Pons (tissue), 1 donor: ENCODE results near the gene PCSK5.

ENCODE experiments used
- DNase-seq: peaks from one replicate; pipeline ENCODE4 v3.0.0-alpha.2; 2016; ENCODE audit warnings: low spot score

Gene PCSK5

GRCh38 chr9:76082057-76082456 lies 191.6 kb downstream of the PCSK5 start:
- peak; percentile 11 for DNase-seq

- DNase-seq = no peak
Measured at GRCh38 chr9:76085596-76085995, 195.1 kb downstream of the PCSK5 start.

GRCh38 chr9:76086539-76086938 lies 196.1 kb downstream of the PCSK5 start:
- no peak for DNase-seq

- DNase-seq = no peak
Measured at GRCh38 chr9:76087976-76088375, 197.5 kb downstream of the PCSK5 start.

DNA sequence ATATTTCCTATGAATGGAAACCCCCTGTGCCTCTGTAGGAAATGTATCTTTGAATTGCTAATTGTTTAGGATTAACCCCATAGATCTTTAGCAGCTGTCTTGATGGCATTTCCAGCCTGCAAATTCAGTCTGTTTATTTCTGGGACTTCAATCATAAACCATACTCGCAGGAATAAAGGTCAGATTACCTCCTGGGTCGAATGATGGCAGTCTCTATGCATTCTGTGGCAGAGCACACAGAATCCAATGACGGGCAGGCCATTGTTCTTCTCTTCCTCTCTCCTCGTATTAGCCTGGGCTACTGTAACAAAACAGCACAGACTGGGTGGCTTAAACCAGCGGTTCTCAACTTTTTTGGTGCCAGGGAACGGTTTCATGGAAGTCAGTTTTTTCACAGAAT lies 199.9 kb downstream of the PCSK5 start:
- no peak for DNase-seq

- DNase-seq = no peak
Measured at GRCh38 chr9:76090909-76091308, 200.4 kb downstream of the PCSK5 start.

DNA sequence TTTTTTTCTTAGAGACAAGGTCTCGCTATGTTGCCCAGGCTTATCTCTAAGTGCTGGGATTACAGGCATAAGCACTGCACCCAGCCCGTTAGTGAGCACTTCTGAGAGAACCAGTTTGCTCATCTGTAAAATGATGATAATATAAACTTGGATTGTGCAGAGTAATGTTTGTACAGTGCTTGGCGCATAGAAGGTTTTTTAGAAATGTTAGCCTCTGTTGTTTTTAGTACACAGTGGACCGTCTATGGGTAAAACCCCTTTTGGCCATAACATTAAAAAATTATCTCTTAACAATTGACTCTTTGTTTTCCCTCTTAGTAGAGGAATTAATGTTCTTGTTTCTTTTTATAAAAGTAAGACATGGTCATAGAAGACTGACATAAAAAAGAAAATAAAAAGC lies 202.1 kb downstream of the PCSK5 start:
- DNase-seq = no peak

DNA sequence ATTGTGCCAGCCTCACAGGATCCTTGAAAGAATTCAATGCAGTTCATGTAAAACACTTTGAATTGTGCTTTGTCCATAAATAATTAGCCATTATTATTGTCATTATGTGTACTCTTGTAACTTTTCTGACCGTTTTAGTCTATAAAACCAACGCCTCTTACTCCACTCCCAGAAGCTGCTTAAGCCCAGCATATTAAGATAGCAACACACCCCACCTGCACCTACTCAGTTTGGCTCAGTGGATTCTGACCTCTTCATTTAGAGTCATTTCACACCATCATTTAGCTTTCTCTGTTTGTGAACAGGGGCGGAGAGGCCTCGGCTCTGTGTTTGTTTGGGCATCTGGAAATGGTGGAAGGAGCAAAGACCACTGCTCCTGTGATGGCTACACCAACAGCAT lies 205.1 kb downstream of the PCSK5 start:
- no peak for DNase-seq

GRCh38 chr9:76099516-76099915 lies 209.0 kb downstream of the PCSK5 start:
- DNase-seq = no peak

- DNase-seq = no peak
Measured at GRCh38 chr9:76101075-76101474, 210.6 kb downstream of the PCSK5 start.

GRCh38 chr9:76101491-76101890 lies 211.0 kb downstream of the PCSK5 start:
- DNase-seq = no peak

GRCh38 chr9:76101947-76102346 lies 211.5 kb downstream of the PCSK5 start:
- no peak for DNase-seq

DNA sequence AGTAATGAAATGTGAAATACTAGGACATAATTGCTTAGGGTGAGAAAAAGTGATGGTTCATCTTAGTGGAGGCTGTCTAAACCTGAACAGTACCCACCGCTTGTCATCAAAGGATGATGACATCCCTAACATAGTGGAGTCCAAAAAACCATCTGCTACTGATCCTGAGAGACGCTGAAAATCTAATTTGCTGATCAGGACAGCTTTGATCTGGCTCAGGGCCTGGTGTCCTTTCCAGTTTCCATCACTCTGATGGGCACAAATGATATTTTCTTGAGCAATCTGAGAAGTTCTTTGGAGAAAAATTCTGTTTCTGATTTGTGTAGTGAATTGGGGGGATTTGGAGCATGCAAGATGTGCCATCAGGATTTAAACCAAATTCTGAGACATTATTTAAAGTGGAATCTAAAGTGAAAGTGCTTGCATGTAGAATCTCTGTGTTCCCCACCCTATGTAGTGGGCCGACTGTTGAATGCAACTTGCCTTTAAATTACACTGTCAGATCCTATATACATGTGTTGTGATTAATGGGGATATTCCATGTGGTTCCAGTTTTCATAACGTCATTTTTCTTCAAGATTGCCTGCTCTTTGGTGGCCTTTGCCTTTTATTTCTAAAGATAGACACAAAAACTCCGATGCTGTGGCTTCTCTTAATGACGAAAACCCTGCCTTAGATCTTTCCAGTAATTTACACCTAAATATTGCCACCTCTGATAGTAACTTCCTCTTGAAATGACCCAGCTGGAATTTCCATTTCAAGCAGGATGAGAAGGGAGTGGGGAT lies 213.2 kb downstream of the PCSK5 start:
- no peak for DNase-seq

- peak; percentile 60 for DNase-seq
Measured at GRCh38 chr9:76107482-76107881, 217.0 kb downstream of the PCSK5 start.

- DNase-seq = no peak
Measured at GRCh38 chr9:76109953-76110352, 219.5 kb downstream of the PCSK5 start.

DNA sequence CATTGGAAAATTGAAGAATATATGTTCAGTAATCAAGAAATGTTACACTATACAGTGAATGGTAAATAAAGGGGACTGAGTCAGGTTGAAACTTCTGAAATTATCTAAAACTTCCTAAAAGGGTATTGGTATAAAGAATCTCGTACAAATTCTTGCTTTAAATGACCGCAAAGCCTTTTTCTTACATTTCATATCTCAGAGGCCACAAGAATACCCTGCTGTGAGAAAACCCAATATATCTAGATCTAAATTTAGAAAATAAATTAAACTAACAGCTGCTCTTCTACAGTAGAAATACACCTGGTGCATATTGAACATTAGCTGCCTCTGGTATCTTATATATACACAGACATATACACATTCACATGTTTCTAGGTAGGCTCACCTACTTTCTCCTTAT lies 221.7 kb downstream of the PCSK5 start:
- DNase-seq = no peak

- DNase-seq = no peak
Measured at GRCh38 chr9:76114144-76114543, 223.7 kb downstream of the PCSK5 start.

GRCh38 chr9:76115396-76115795 lies 224.9 kb downstream of the PCSK5 start:
- no peak for DNase-seq

DNA sequence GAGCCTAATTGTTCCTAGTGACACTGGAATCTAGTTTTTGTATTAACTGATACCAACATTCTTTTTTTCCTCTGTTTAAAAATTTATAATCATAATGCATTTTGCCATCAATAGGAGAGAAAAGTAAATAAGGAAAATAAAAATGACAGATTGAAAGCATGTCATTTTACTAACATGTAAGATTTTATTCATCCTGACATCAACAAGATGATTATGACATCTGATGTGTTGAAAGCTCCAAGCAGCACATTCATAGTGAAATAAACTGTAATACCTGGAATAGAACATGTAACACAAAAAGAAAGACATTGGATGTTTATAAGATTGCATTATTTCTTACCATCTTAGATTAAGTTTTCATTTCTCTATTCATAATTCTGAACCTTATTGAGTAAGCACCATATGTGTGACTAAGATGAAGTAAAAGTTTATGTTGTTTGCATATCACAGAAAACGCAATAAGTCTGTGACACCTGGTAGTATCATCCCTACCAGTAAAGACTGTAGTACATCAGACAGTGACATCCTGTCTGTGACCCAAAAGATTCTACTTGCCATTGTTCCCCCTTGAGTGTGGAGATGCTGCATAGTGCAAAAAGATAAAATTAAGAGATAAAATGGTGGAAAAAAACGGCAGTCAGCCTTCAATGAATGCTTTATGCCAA lies 225.6 kb downstream of the PCSK5 start:
- no peak for DNase-seq

DNA sequence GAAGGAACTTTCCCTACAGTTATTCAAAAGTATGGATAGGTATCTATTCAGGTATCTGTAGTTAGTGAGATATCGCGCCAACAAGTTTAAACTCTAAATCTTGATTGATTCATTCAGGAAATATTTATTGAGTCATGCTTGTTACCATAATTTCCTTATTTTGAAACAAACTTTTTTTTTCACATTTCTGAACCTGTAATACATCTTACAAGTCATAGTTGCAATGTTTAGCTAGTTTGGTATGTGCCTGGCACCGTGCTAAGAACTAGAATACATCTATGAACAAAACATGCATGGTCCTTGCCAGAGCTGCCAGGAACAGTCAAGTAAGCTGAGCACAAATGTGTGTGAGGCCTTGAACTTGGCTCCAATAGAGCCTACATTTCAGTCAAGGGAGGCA lies 226.4 kb downstream of the PCSK5 start:
- DNase-seq = no peak

DNA sequence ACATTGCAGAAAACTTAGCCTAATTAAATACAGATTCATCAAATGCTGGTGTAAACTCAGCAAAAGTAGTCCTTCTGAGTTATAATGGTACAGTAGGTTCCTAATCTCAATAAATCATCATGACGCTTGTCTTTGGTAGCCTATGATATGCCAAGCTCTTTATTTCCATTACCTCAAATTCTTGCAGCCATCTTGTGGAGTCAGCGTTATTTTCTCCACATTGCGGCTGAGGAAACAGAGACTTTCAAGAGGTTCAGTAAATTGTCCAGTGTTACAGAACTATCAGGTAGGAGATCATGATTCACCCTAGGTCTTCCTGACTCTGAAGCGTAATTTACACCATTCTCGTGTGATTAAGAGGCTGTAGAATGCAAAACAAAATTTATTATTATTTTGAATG lies 237.2 kb downstream of the PCSK5 start:
- no peak for DNase-seq

GRCh38 chr9:76135902-76136301 lies 245.4 kb downstream of the PCSK5 start:
- no peak for DNase-seq

- DNase-seq = no peak
Measured at GRCh38 chr9:76136986-76137385, 246.5 kb downstream of the PCSK5 start.

GRCh38 chr9:76137931-76138330 lies 247.5 kb downstream of the PCSK5 start:
- no peak for DNase-seq
